T-helper 1 cell treated with Interleukin-12 subunit alpha and Interleukin-12 subunit beta and Interleukin-4 antibody, amounts not matched to agents 30 ng/mL and 1 ng/mL, for 36 hours (primary cell): Measurements from ENCODE around the gene SLC28A1. TPM values are rescaled to one million over a fixed set of nuclear protein-coding genes. Genes with fewer than 3 reads are reported as not detected.

ENCODE experiments used
- intact Hi-C: fragments of 100-400 bp; cut with micrococcal nuclease; formaldehyde crosslinking; loops from one replicate; pipeline ENCODE4 v1.15.1; 2024
- total RNA-seq: library from RNA; stranded (reverse); gene quantifications from 2 replicates; pipeline ENCODE4 v1.2.3, GENCODE V29; 2022

SLC28A1 gene
- total RNA-seq, 1 donor from 2014 or later = not detected

DNA sequence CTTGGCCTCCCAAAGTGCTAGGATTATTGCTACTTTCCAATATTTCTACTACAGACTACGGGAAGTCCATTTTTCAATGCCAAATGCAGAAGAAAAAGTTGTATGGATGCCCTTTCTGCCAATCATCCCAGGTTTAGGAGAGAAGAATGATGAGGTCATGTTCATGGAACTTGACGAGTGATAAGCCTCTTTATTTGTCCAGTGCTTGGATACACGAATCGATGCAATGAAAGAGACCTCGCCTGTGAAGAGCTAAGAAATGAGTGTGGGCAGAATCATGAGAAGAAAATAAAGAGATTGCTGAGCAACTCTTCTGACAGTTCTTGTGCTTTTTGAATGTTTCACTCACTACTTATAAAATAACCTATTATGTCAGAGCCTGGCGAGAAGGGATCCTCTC, 996 bp upstream of the SLC28A1 start:
- intact Hi-C loops = no loop called here

DNA sequence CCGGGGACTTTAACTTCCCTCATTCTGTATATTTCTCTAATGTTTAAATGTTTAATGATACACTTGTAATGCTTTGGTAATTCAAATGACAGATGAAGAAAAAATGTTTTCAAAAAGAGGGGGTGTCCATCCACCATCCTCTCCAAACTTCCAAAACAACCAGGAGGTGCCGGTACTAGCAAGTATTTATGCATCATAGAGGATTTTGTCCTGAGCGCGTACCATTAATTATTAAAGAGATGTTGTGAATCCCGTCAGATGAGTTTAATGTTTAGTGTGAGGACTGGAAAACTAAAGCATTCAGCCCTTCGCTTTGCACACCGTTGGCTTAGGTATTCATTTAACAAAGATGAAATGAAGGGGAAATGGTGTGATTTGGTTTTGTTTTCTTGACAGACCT, 1.3 kb downstream of the SLC28A1 start:
- intact Hi-C loops = no loop called here

DNA sequence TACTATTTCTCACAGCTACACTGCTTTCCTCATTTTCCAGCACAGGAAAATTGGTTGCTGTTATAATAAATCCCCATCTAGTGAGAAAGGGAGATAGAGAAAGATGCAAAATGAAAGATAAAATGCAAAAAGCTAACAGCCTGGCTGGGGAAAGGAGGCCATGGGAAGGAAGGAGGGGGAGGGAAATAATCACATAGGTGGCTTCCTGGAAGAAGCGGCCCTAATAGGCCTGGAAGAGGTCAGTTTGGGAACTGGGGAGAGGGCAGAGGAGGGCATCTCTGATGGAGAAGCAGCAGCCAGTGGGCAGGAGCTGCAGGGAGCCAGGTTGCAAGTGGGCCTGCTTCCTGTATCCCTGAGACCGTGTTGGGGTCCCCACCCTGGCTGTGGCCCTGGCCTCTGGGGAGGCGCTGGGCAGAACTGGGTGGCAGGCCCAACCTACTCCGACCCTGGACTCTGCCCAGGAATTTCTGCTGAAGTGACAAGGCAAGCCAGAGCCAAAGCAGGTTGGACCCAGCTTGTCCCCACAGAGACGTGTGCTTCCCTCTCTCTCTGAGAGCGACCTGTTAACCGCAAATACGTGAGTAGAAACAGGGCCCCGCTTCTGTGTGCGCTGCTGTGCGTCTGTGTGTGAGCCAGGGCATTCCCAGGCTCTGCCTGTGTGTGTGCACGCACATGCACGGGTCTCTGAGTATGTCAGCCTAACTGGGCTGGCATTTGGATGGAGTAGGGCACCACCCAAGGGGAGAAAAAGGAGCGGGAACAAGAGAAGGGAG, 1.9 kb downstream of the SLC28A1 start:
- intact Hi-C loops = no loop called here

DNA sequence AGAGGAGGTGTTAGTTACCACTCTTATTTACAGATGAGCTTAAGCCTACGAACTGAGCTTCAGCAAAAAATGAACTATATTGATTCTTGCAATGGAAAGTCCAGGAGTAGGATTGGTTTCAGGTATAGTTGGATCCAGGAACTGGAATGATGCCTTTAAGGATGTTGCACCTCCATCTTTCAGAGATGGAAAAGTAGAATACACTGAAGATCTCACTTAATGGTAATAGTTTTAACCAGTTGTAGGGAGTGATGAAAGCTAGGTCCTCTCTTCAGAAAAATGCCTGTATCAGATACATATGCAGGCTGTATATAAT, 2.5 kb downstream of the SLC28A1 start:
- intact Hi-C loops = no loop called here

DNA sequence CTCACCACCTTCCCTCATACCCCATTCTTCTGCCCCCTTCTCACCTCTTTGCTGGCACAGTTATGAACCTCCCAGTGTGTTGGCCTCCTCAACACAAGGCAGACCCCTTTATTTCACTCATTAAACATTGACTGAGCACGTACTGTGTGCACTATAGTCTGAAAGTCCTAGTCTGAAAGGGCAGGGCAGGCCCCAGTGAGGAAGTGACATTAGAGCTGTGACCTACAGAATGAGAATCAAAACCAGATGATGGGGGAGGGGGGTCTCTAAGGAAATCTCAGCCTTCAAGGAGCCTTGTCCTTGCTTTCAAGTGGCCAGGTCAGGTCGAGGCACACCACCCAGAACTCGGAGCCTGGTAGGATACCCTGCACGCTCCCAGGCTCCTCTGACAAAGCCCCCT, 3.5 kb downstream of the SLC28A1 start:
- intact Hi-C loops = no loop called here

DNA sequence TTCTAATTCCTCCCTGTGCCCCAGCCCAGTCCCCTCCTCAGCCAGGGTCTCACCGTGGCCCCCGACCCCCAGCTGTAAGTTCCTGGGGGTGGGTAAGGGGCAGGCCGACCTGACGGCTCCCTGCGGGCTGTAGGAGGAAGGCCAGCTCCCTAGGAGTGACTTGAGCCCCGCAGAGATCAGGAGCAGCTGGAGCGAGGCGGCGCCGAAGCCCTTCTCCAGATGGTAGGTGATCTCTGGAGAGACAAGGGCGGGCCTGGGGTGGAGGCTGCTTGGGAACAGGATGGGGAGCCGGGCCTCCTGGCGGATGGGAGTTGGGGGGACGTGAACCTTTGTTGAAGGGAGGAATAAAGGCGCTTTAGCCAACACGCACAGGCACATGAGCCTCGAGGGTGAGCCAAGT, 4.2 kb downstream of the SLC28A1 start:
- intact Hi-C loops = no loop called here

DNA sequence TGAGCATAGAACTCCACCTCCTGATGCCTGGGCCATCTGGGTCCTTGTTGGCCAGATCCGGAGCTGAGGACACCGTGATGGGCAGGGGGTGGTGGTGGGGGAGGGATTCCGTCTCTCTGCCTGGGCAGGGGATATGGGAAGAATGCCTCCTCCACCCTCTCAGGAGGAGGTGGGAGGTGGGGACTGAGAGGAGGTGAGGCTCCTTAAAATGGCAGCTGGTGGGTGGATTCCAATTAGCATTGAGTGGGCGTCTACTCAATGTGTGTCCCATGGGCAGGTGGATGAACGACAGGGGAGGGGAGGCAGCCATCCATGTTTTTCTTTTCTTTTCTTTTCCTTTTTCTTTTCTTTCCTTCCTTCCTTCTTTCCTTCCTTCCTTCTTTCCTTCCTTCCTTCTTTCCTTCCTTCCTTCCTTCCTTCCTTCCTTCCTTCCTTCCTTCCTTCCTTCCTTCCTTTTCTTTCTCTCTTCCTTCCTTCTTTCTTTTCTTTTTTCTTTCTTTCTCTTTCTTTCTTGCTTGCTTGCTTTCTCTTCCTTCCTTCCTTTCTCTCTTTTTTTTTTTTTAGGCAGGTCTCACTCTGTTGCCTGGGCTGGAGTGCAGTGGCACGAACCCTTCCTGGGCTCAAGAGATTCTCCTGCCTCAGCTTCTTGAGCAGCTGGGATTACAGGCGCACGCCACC, 5.0 kb downstream of the SLC28A1 start:
- intact Hi-C loops = no loop called here

DNA sequence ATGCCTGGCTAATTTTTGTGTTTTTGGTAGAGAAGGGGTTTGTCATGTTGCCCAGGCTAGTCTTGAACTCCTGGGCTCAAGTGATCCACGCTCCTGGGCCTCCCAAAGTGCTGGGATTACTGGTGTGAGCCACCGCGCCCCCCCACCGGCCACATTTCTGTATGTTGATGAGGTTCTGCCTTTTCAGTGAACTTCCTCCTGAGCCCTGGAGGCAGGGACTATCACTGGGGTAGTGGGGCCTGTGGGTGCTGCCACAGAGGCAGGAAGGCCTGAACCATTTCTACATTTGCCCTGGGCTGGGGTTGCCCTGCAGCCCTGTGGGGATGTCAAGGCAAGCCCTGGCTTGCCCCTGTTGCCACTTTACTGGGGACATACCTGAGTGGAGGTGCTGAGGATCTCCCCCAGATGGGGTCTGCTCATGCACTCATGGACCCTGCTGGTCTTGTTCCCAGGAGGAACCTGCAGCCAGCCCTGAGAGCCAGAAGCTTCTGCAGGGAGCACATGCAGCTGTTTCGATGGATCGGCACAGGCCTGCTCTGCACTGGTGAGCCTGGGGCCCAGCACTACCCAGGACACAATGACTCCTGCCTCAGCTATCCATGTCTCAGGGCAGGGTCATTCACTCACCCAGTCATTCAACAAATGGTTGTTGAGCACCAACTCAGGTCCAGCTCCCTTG, 5.7 kb downstream of the SLC28A1 start:
- intact Hi-C loops = no loop called here

DNA sequence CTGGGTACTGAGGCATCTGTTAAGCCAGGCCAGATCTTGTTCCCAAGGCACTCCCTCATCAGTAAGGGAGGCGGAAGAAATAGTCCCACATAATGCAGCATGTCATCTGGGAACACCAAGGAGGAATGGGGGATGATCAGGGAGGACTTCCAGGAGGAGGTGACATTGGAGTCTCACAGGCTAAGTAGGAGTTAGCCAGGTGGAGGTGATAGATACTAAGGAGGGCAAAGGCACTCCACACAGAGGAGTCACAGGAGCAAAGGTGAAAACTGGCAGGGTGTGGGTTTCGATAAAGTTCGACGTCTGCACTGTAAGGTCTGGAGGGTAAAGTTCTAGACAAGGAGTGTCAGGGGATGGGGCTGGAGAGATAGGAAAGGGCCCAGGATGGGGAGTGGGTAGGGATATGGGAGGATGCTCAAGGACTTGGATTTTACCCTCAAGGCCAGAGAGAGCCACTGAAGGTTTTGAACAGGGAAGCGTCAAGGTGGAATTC, 6.3 kb downstream of the SLC28A1 start:
- intact Hi-C loops = no loop called here

DNA sequence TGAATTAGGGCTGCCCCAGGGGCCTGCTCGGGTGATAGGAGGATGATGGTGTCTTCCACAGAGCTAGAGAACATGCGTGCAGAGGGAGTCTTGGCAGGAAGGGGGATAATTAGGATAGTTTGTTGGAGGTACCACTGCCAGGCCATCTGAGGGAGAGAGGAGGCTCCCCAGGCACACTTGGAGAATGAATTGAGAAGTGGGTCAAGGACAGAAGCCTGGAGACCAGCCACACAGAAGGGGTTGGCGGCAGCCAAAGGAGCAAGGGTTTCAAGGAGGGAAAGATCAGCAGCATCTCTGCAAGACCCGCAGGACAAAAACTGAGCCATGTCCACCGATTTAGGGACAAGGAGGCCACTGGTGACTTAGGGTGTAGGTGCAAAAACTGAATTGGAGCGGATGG, 6.9 kb downstream of the SLC28A1 start:
- intact Hi-C loops = no loop called here

DNA sequence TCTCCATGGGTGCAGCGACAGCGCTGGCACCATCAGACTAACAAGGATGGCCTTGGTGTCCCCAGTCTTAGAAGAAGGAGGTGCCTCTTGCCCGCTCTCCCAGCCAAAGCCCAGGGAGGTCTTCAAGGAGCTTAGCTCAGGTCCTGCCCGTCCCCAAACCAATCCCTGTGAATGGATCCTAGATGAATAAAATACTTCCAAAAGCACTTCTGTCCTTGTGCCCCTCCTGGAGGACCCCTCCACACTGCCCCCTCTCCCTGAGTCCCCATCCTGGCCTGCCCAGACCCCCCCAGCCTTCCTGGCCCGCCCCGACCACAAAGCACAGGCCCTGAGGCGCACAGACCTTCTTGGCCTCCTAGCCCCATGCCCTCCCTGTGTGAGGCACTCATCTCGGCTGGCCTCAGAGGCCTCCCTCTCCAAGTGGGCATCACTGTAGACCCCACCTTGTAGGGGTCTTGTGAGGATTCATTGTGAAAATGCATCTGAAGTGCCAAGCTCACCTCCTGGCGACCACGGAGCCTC, 8.4 kb downstream of the SLC28A1 start:
- intact Hi-C loops = no loop called here

DNA sequence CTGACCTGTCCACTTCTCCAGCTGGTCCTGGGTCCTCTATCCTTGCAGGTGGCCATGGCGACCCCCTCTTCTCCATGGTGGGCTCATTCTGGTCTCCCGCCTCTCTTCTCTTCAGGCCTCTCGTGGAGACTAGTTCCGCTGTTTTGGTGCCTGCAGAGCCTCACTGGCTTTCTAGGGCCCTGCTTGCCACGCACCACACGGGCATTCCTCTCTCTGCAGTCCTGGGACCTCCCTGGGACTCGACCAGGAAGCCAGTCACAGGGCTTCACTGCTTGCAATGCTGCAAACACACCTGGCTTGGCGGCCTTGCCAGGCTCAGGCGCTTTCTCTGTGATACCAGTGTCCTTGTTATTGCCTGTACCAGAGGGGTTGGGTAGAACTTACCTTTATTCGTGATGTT, 9.1 kb downstream of the SLC28A1 start:
- intact Hi-C loops = no loop called here

DNA sequence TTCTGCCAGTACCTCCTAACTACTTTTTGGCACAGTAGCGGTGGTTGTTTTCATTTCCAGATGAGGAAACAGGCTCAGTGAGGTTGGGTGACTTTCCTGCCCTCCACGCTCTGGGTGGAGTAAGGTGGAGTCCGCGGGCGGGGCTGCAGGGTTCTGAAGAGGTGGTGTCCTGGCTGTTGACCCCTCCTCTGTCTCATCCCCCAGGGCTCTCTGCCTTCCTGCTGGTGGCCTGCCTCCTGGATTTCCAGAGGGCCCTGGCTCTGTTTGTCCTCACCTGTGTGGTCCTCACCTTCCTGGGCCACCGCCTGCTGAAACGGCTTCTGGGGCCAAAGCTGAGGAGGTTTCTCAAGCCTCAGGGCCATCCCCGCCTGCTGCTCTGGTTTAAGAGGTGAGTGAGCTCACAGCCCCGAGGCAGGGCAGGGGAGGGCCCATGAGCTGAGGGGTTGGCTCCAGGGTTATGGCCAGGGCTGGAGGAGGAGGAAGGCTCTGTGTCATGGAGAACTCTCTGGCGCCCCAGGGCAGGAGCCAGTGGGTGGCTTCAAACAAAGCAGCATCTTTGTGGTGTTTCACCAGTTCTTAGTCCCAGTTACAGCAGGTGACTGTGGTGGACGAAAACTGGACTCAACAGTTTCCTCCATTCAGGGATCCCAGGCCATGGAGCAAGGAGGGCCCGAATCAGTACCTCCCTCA, 10.4 kb downstream of the SLC28A1 start:
- intact Hi-C loops = no loop called here

DNA sequence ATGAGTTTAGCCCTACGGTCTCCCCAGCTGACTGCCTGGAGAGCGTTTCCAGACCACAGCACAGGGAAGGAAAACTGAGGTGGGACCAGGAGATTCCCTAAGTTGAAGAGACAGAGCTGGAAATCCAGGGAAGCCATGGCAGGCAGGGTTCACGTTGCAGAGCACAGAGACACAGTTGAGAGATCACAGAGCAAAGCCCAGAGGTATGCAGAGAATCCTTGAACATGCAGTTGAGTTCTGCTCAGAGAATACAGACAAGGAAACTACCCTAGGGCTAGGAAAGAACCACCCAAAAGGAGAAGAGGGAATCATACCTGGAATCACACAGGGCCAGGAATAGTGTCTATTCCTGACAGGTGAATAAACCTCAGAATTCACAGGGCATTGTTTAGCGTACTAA, 14.3 kb downstream of the SLC28A1 start:
- intact Hi-C loops = no loop called here

DNA sequence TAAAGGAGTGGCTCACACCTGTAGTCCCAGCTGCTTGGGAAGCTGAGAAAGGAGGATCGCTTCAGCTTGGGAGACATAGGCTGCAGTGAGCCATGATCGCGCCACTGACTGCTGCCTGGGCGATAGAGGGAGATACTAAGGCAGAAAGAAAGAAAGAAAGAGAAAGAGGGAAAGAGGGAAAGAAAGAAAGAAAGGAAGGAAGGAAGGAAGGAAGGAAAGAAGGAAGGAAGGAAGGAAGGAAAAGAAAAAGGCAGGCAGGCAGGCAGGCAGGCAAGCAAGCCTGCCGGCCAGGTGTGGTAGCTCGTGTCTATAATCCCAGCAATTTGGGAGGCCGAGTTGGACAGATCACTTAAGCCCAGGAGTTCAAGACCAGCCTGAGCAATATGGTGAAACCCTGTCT, 15.3 kb downstream of the SLC28A1 start:
- intact Hi-C loops = no loop called here

DNA sequence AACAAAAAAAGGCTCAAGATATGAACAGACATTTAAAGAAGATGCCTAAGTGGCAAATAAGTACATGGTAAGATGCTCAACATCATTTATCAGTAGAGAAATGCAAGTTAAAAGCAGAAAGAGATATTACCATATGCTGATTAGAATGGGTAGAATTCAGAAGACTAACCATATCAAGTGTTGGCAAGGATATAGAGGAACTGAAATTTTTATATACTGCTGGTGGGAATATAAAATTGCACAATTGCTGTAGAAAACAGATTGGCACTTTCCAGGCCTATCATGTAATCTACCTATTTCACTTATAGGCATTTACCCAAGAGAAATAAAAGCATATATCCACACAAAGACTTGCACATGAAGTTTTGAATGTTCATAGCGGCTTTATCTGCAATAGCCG, 17.1 kb downstream of the SLC28A1 start:
- intact Hi-C loops = no loop called here

DNA sequence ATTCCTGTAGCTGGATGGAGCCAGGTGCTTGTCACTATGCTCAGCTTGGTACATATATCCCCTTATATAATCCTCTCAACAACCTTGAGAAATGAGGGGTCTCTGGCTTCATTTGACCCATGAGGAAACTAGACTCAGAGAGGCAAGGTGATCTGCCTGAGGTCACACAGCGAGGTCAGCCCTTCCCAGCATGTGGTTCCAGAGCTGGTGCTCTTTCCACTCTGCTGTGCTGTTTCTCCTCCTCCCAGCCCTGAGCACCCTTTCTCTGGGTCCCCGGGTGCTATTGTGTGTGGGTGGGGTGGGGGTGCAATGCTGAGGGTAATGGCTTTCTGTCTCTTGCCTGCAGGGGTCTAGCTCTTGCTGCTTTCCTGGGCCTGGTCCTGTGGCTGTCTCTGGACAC, 19.3 kb downstream of the SLC28A1 start:
- intact Hi-C loops = no loop called here

DNA sequence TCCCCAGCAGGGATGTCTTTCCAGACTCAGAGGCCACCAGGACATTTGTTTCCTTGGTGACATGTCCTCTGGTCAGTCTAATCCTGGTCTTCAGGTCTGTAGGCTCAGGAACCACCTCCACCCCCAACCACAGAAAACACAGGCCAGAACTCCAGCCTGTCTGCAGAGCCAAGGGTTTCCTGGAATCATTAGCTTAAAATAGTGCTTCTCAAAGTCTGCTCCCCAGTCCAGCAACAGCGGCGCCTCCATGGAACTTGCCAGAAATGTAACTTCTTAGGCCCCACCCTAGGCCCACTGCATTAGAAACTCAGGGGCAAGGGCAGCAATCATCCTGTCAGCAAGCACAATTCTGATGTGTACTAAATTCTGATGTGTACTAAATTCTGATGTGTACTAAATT, 20.0 kb downstream of the SLC28A1 start:
- intact Hi-C loops = no loop called here

DNA sequence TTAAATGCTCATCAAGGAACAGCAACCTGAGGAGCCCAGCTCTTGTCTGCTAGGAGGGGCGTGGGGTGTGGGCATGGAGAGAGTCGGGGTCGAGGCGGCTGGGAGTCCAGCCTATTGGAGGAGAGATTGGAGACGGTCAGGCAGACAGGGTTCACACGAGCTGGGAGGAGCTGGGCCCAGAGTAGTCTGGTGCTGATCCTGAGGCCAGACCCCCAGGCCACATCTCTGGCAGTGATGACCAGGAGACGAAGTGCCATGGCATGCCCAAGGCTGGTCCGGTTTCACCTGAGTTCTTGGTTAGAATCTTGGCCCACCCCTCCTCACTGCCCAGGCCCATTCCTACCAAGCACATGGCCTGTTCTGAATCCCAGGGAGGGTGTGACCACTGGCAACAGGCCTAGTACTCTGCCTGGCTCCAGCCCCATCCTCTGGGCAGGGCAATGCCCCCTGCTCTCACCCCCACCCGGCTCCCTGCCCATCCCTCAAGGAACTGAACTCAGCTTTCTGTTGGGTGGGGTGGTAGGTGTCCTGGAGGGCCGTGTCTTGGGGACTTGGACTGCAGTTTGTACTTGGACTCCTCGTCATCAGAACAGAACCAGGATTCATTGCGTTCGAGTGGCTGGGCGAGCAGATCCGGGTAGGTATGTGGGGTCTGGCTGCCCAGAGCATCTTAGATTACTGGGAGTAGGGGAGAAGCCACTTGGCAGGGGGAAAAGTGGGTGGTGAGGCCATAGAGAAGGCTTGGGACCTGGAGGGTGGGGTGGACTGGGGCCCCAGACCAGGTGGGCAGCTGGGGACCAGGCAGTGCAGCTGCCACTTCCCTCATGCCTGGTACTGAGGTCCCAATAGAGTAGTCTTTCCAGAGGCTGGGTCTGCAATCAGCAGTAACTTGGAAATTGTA, 20.8 kb downstream of the SLC28A1 start:
- intact Hi-C loops = no loop called here

DNA sequence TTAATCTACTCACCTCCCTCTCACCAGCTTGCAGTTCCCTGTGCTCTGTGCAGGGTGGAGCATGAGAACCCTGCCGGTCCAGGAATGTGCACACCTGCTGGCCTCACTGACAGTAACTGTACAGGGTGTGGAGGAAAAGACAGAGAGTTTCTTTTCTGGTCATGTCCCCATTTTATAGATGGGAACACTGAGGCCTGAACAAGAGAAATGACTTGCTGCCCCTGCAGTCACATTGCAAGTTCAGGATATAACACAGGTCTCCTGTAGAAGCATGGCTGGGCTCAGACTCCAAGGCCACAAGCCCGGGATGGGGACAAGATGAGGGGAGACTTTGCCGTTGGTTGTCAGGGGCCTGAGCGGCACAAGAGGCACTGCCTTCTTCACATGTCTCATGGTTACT, 23.3 kb downstream of the SLC28A1 start:
- intact Hi-C loops = no loop called here

DNA sequence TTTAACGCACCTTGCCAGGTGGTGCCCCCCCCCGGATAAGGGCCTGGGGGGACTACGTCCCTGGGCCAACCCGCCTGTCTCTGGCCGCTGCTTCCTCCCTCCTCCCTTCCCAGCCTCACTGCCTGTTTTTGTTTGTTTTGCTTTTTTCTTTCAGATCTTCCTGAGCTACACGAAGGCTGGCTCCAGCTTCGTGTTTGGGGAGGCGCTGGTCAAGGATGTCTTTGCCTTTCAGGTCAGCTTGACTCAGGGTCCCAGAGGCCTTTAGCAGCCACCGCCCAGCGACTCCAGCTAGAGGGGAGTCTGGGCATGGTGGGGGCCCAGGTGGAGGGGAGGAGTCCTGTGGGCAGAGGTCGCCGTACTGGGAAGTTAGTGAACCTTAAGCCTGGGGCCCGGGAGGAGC, 24.1 kb downstream of the SLC28A1 start:
- intact Hi-C loops = no loop called here
